Measurements from ENCODE around the gene NCKAP1.
"Not testable (repeated sequence)": the region's sequence is repeated elsewhere in the genome, so short reads cannot be mapped to it uniquely, and the experiment has no call there.

NCKAP1 gene, protein sequence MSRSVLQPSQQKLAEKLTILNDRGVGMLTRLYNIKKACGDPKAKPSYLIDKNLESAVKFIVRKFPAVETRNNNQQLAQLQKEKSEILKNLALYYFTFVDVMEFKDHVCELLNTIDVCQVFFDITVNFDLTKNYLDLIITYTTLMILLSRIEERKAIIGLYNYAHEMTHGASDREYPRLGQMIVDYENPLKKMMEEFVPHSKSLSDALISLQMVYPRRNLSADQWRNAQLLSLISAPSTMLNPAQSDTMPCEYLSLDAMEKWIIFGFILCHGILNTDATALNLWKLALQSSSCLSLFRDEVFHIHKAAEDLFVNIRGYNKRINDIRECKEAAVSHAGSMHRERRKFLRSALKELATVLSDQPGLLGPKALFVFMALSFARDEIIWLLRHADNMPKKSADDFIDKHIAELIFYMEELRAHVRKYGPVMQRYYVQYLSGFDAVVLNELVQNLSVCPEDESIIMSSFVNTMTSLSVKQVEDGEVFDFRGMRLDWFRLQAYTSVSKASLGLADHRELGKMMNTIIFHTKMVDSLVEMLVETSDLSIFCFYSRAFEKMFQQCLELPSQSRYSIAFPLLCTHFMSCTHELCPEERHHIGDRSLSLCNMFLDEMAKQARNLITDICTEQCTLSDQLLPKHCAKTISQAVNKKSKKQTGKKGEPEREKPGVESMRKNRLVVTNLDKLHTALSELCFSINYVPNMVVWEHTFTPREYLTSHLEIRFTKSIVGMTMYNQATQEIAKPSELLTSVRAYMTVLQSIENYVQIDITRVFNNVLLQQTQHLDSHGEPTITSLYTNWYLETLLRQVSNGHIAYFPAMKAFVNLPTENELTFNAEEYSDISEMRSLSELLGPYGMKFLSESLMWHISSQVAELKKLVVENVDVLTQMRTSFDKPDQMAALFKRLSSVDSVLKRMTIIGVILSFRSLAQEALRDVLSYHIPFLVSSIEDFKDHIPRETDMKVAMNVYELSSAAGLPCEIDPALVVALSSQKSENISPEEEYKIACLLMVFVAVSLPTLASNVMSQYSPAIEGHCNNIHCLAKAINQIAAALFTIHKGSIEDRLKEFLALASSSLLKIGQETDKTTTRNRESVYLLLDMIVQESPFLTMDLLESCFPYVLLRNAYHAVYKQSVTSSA

DNA sequence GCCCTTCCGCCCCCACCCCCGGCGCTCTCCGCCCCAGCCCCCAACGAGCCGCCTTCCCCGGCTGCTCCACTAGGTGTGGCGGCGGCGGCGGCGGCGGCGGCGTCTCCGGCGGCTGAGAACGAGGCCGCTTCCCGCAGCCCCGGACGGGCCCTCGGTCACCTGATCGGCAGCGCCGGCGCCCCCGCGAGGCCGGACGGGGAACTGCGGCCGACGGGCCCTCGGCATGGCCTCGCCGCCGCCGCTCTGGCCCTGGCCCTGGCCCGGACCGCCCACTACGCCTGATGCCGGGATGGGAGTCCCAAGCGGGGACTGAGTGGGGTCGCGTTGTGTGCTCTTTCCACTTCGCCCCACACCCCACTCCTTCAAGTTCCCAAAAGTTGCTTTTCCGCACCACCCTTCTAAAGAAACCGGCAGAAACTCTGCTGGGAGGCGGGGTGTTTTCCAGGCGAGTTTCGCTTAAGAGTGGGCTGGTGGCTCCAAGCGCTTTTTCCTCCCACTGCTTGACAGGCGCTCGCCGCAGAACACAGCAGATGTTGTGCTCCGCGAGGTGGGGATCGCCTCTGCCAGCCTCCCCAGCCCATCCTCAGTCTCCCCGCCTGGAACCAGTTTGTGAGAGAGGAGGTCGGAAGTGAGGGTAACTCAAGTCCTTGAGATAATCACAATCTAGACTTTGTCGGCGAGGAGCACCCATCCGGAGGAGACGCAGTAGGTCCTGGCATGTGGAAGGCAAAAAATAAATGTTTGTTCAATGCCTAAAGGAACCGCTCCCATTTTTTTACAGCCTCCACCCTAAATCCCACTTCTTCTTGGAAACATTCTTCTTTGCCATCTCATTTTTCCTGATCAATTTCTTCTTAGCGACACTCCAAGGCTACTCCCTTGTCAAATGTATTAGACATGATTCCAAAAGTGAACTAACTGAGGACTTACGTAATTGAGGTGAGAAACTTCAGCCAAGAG, at the start of gene NCKAP1:
TSS of gene NCKAP1 (minus strand) at position 117 of the 960 bp plus-strand sequence. CDS start 358 bp downstream, outside the sequence.
- DNase-seq = peak; percentile 51 to 87

DNA sequence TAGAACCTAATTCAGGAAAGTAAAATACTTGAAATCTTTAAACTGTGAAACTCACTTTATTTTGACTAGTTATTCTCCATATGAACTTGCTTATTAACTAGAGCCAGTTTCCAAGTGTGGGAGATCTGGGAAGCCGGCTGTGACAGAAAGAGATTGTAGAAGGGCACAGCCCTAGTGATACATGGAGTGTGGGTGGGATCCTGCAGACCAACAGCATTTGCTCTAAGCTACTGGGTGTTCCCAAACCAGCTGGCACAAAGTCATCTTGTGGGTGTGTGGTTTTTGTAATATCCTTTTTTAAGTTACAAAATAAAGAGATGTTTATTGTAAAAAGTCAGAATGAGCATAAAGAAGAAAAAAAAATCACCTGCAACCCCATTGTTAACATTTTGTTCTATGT, 43.7 kb upstream of the NCKAP1 start:
- no peak for DNase-seq

DNA sequence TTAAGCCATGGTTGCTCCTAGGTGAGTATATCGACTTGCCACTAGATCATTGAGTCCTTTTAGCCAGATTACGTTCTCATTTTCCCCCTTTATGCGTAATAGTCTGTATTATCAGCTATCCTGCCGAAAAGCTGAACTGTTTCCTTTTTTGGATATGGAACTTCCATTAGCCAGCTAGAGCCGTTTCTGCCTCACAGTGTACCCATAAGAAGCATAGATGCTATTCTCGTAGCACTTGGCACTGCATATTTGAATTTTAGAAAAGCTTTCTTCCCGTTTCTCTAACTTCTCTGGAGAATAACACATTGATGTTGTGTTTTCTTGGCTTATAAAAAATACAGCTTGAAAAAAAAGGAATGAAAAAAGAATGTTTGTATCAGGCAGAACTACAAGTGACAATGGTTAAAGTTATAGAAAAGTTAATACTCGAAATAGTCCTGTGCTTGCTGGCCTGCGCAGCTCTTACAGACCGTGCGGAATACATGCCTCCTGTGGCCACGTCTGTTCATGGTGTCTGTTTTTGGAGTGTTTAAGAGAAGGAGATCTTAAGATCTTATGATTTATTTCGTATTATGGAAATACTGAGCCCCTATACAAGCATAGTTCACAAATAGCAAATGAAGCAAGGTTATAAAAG, 41.0 kb upstream of the NCKAP1 start:
- peak in 1 of 2 experiments; percentile 27 for DNase-seq

DNA sequence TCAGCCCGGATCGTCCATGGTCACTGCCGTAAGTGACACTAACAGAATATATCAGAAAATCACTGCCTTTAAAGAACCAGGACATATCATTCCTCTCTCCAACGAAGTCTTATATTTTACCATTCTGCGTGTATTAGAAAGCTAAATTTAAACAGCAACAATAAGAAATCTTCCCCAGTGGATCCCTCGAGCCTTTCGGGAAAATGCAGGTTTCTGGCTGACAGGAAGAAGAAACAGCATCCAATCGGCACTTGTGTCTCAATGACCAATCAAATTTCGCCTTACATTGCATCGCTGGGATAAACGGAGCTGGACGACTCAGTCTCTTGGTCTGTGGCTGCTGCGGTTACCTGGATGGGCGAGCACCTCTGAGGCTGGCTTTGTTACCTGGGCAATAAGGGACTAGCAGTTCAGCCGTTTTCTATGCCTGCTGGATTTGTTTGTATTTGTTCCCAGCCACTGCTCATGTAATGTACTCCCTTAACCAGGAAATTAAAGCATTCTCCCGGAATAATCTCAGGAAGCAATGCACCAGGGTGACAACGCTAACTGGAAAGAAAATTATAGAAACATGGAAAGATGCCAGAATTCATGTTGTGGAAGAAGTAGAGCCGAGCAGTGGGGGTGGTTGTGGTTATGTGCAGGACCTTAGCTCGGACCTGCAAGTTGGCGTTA, 40.3 kb upstream of the NCKAP1 start, which contains the start of gene DUSP19:
TSS of gene DUSP19 (plus strand) at position 284 of the 675 bp plus-strand sequence. CDS start at position 471, 187 bp downstream.
- DNase-seq = peak; percentile 85 to 95

- peak in 1 of 2 experiments; percentile 55 for DNase-seq
Measured at GRCh38 chr2:183078163-183078463, 39.9 kb upstream of the NCKAP1 start.

- DNase-seq = no peak
Measured at GRCh38 chr2:183072177-183072576, 33.9 kb upstream of the NCKAP1 start.

- no peak for DNase-seq
Measured at GRCh38 chr2:183070942-183071844, 32.9 kb upstream of the NCKAP1 start.

- DNase-seq = no peak
Measured at GRCh38 chr2:183069174-183069573, 30.9 kb upstream of the NCKAP1 start.

DNA sequence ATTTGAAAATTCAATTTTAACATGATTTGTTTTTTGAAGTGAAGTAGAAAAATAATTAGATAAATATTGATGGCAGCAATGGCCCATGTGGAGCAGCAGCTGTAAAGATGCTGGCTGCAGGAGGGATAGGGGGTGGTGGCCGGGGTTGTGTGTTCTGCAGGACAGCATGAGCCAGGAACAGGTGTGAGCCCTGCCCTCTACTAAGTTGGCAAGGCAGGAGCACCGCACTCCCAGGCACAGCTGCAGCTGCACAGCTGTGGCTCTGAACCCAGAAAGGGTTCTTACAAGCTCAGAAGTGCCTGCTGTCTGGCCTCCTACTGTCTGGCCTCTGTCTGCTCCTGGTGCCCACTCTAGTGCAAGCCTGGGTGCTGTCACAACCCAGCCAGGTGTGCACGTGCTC, 30.3 kb upstream of the NCKAP1 start:
- DNase-seq = no peak

GRCh38 chr2:183063083-183063482, 24.8 kb upstream of the NCKAP1 start:
- DNase-seq = peak in 1 of 2 experiments; percentile 2

DNA sequence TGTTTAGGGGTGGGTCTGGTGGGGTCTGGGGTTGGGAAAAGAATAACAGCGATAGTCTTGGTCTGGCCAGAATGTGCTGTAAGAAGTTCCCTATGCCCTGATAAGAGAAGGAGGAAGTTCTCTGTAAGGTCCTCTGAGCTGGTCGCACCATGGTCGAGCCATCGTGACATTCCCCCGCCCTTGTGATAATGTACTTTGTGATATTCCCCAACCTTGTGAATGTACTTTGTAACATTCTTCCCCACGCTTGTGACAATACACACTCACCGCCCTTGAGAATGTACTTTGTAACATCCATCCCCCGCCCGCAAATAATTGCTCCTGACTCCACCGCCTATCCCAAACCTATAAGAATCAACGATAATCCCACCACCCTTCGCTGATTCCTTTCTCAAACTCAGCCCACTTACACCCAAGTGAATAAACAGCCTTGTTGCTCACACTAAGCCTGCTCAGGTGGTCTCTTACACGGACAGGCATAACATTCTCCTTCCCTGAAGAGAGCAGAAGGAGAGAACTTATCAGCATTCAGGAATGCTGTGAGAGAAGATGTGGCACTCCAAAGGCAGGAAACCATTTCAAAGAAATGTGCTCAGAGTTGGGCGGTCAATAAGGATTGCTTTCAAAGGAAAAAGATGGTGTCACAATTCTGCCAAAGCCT, 22.4 kb upstream of the NCKAP1 start:
- DNase-seq = no peak

DNA sequence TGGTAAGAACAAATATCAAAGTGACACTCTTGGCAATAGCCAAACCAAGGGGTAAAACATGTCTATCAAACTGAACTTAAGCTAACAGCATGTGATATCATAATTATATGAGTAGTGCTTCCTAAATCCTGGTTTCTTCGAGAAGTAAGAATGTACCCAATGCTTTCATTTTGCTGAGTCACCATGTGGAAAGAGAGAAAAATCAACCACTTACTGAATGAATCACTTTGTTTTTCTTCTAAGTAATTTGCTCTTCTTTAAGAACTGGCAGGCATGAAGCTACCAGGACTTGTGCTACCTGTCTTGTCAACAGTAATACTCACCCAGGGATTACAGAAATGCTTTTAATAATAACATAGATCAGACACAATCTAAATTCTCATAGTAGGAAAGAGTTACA, 21.3 kb upstream of the NCKAP1 start:
- DNase-seq = no peak

DNA sequence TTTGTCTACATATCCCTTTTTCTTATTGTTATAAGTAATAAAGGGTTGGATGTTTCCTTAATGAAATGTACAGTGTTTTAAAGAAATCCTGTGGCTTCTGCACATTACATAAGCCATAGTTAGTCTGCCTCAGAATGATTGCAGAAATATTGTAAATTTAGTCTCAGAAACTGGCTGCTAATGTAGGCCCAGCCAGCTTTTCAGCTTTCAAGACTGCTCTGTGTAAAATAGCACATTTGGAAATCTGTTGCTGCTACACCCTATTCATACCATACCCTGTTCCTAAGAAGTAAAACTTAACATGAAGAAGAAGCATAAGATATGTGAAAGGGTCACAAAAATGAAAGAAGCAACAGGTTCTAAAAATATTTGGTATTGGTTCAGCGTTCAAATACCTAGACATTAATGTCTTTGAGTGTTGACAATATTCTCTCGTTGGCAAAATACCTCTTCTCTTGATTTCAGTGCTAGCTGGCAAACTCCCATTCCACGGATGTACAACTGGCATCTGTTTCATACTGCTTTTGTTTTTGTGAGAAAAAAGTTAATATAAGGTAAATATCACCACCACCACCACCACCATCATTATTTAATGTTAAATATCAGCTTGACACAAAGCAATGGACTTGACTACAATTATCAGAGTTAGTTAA, 19.2 kb upstream of the NCKAP1 start:
- DNase-seq = no peak

DNA sequence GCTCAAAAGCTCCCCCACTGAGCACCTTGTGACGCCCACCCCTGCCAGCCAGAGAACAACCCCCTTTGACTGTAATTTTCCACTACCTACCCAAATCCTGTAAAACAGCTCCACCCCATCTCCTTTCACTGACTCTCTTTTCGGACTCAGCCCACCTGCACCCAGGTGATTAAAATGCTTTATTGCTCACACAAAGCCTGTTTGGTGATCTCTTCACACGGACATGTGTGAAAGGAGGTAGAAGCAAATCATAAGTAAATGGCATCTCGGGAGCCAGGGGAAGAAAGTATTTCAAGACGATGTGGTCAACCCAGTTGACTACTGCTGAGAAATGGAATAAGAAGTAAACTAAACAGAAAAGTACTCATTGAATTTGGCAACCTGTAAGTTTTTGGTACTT, 11.2 kb upstream of the NCKAP1 start:
- DNase-seq = no peak

GRCh38 chr2:183047486-183048125, 9.3 kb upstream of the NCKAP1 start:
- DNase-seq = not testable (repeated sequence)

GRCh38 chr2:183043580-183043979, 5.3 kb upstream of the NCKAP1 start:
- DNase-seq = not testable (repeated sequence)

- DNase-seq = no peak
Measured at GRCh38 chr2:183040604-183041003, 2.3 kb upstream of the NCKAP1 start.
